OCI-LY7 (cell line): ENCODE results near the gene WDFY4. TPM values are rescaled to one million over a fixed set of nuclear protein-coding genes. Genes with fewer than 3 reads are reported as not detected.

Source experiments
- BruUV-seq: library from RNA; stranded (reverse); fragments of 400-500 nt; replicated peaks from 2 replicates; lab custom pipeline; 2021; lab: Mats Ljungman, UMichigan
- CTCF ChIA-PET: fragments of 300-600 bp; sonication (Branson Sonifier 250); formaldehyde crosslinking; loops from one replicate; lab custom pipeline; 2022; ENCODE audit warnings: antibody characterized with exemption; ENCODE audit not compliant: unreplicated experiment; lab: Charles Lee
- POLR2A ChIA-PET: fragments of 300-600 bp; sonication (Branson Sonifier 250); formaldehyde crosslinking; loops from one replicate; lab custom pipeline; 2022; ENCODE audit warnings: antibody characterized with exemption; lab: Charles Lee
- DNase-seq: peaks from one replicate; pipeline ENCODE4 v3.0.0-alpha.2; 2015; ENCODE audit warnings: low spot score
- H2AFZ ChIP-seq: fragments of 200-600 bp; sonication (generic), shearing (Covaris generic); 2 replicates; pipeline ENCODE4 v1.6.1; 2014; ENCODE audit warnings: mild to moderate bottlenecking, antibody characterized with exemption, low read length, moderate library complexity
- H3K27ac ChIP-seq: fragments of 200-600 bp; sonication (generic); 2 replicates; pipeline ENCODE4 v1.5.1; 2014; ENCODE audit warnings: mixed run types, low read depth, mild to moderate bottlenecking, moderate library complexity, low read length, inconsistent platforms; ENCODE audit not compliant: poor library complexity, severe bottlenecking
- H3K36me3 ChIP-seq: fragments of 200-600 bp; sonication (generic); 2 replicates; pipeline ENCODE4 v1.6.1; 2014; ENCODE audit warnings: mild to moderate bottlenecking, antibody characterized with exemption, low read length, moderate library complexity, mixed read lengths; ENCODE audit not compliant: insufficient read depth
- H3K4me1 ChIP-seq: fragments of 200-600 bp; sonication (generic); 2 replicates; pipeline ENCODE4 v1.5.1; 2014; ENCODE audit warnings: mild to moderate bottlenecking, low read length; ENCODE audit not compliant: insufficient read depth, poor library complexity, severe bottlenecking
- H3K4me2 ChIP-seq: fragments of 200-600 bp; sonication (generic); 2 replicates; pipeline ENCODE4 v1.6.1; 2014; ENCODE audit warnings: mild to moderate bottlenecking, low read length
- H3K4me3 ChIP-seq: fragments of 200-600 bp; sonication (generic); 2 replicates; pipeline ENCODE4 v1.5.1; 2014; ENCODE audit warnings: mild to moderate bottlenecking, low read depth, low read length; ENCODE audit not compliant: poor library complexity, severe bottlenecking
- H3K79me2 ChIP-seq: fragments of 200-600 bp; sonication (generic); 2 replicates; pipeline ENCODE4 v1.6.1; 2016; ENCODE audit warnings: low read depth, mild to moderate bottlenecking, low read length, moderate library complexity, mixed read lengths; ENCODE audit not compliant: insufficient read depth
- H3K9me2 ChIP-seq: fragments of 200-600 bp; sonication (generic); 2 replicates; pipeline ENCODE4 v1.6.1; 2016; ENCODE audit warnings: mild to moderate bottlenecking, low read length, mixed read lengths; ENCODE audit not compliant: insufficient read depth
- H3K9me3 ChIP-seq: fragments of 200-600 bp; sonication (generic); 2 replicates; pipeline ENCODE4 v1.6.1; 2014; ENCODE audit warnings: mild to moderate bottlenecking, mixed run types, low read length, mixed read lengths
- H4K20me1 ChIP-seq: fragments of 200-600 bp; sonication (generic); 2 replicates; pipeline ENCODE4 v1.6.1; 2014; ENCODE audit warnings: mild to moderate bottlenecking, antibody characterized with exemption, low read length, moderate library complexity, mixed read lengths; ENCODE audit not compliant: insufficient read depth
- EZH2phosphoT487 ChIP-seq: fragments of 200-600 bp; sonication (generic); IDR thresholded peaks from 2 replicates; pipeline ENCODE4 v1.6.1; 2018; ENCODE audit warnings: low read depth, borderline replicate concordance, mild to moderate bottlenecking, mixed run types, antibody characterized with exemption, low read length, moderate library complexity, mixed read lengths
- intact Hi-C: fragments of 100-400 bp; cut with micrococcal nuclease; formaldehyde crosslinking; loops from one replicate; pipeline ENCODE4 v1.10.0; 2022; ENCODE audit not compliant: unreplicated experiment
- total RNA-seq, 2 experiments: library from RNA; depleted of rRNA in 1 of 2; stranded (reverse); fragments of >200 nt in 1 of 2; shearing (Covaris generic) in 1 of 2; gene quantifications; 2 replicates each; pipeline ENCODE4 v1.2.3, GENCODE V29; 2014 to 2022
- TF ChIP-seq, protein P1 (sequence below): fragments of 200-600 bp; sonication (generic); conservative IDR thresholded peaks from 2 replicates; pipeline ENCODE4 v1.5.1; 2014; ENCODE audit warnings: mild to moderate bottlenecking, antibody characterized with exemption, low read length, moderate library complexity, mixed read lengths

The WDFY4 gene
- total RNA-seq, 2 experiments from 2014 or later, result 51.5 to 85.6 TPM

DNA sequence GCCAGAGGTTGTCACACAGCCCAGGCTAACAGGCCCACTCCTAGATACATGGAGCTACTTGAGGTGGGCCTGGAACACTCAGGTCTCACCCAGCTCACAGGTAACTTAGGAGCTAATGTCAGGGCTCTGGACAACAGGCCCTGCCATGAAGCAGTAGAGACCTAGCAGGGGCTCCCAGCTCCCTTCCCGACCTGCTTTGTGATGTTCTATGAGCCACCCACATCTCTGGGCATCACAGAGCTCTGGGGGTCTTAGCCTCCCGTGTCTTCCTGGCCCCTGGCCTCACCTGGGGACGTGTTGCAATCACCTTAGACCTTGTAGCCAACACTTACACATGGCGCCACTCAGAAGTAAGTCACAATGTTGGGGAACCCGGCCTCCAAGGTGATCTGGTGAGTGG lies 12.4 kb downstream of the WDFY4 start:
- Histone ChIP-seq H3K27ac (no peak overlapping the region), H3K36me3 (peaks cover 88% of the 10 kb centered on the region), H3K4me2 (no peak overlapping the region), H3K9me2 (no peaks in the 10 kb centered on the region), H2AFZ (no peak overlapping the region), H4K20me1 (peaks cover 8% of the 10 kb centered on the region; the same call in 1 of the 2 replicates), H3K4me1 (peaks cover 32% of the 10 kb centered on the region), H3K79me2 (peaks cover 63% of the 10 kb centered on the region), H3K4me3 (no peak overlapping the region), H3K9me3 (no peaks in the 10 kb centered on the region)
- POLR2A ChIA-PET, result interaction anchor here (0.6 to 1.2 kb wide), 5 partner anchors 12 to 38 kb away, joined by 3 read pairs; partner anchors contain the start of gene WDFY4
- intact Hi-C loops, result no loop called here
- CTCF ChIA-PET, result interaction anchor here (0.7 to 1.2 kb wide), 2 partner anchors 19 to 41 kb away, joined by 3 to 7 read pairs; no protein-coding TSS in a partner anchor
- no TSS peak for BruUV-seq
- DNase-seq, result no peak
- no peak for TF ChIP-seq EZH2phosphoT487
- TF ChIP-seq, protein P1, sequence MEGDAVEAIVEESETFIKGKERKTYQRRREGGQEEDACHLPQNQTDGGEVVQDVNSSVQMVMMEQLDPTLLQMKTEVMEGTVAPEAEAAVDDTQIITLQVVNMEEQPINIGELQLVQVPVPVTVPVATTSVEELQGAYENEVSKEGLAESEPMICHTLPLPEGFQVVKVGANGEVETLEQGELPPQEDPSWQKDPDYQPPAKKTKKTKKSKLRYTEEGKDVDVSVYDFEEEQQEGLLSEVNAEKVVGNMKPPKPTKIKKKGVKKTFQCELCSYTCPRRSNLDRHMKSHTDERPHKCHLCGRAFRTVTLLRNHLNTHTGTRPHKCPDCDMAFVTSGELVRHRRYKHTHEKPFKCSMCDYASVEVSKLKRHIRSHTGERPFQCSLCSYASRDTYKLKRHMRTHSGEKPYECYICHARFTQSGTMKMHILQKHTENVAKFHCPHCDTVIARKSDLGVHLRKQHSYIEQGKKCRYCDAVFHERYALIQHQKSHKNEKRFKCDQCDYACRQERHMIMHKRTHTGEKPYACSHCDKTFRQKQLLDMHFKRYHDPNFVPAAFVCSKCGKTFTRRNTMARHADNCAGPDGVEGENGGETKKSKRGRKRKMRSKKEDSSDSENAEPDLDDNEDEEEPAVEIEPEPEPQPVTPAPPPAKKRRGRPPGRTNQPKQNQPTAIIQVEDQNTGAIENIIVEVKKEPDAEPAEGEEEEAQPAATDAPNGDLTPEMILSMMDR, result no peak

GRCh38 chr10:48697821-48698764 lies 13.4 kb downstream of the WDFY4 start:
- ChIA-PET CTCF (interaction anchor here (0.7 kb wide), 1 partner anchor 41 kb away, joined by 3 read pairs; no protein-coding TSS in a partner anchor), POLR2A (interaction anchor here (0.7 kb wide), 1 partner anchor 34 kb away, joined by 3 read pairs; no protein-coding TSS in a partner anchor)
- Histone ChIP-seq H3K9me2 (no peaks in the 10 kb centered on the region), H3K27ac (no peak overlapping the region), H3K4me3 (no peak overlapping the region), H3K79me2 (peaks cover 64% of the 10 kb centered on the region), H3K36me3 (peaks cover 80% of the 10 kb centered on the region), H2AFZ (no peak overlapping the region), H4K20me1 (peaks cover 7% of the 10 kb centered on the region; the same call in 1 of the 2 replicates), H3K9me3 (no peaks in the 10 kb centered on the region), H3K4me2 (no peak overlapping the region), H3K4me1 (peaks cover 33% of the 10 kb centered on the region)
- BruUV-seq, result no TSS peak
- intact Hi-C loops, result no loop called here
- no peak for DNase-seq
- no peak for TF ChIP-seq EZH2phosphoT487
- TF ChIP-seq, protein P1, result no peak
